ENCODE data around the gene EMC10. TPM values are rescaled to one million over a fixed set of nuclear protein-coding genes. Genes with fewer than 3 reads are reported as not detected.

The EMC10 gene
- total RNA-seq, 1 donor from 2014 or later, result 123 TPM

GRCh38 chr19:50511069-50511822 is 34.9 kb downstream of the EMC10 start, which contains the start of gene JOSD2:
Gene JOSD2, minus strand, starts transcription at chr19:50511191. Its CDS starts 760 bp downstream, at chr19:50510431.
- DNase-seq (ENCODE audit: low read depth), result peak; percentile 83
- TF ChIP-seq, protein P1, sequence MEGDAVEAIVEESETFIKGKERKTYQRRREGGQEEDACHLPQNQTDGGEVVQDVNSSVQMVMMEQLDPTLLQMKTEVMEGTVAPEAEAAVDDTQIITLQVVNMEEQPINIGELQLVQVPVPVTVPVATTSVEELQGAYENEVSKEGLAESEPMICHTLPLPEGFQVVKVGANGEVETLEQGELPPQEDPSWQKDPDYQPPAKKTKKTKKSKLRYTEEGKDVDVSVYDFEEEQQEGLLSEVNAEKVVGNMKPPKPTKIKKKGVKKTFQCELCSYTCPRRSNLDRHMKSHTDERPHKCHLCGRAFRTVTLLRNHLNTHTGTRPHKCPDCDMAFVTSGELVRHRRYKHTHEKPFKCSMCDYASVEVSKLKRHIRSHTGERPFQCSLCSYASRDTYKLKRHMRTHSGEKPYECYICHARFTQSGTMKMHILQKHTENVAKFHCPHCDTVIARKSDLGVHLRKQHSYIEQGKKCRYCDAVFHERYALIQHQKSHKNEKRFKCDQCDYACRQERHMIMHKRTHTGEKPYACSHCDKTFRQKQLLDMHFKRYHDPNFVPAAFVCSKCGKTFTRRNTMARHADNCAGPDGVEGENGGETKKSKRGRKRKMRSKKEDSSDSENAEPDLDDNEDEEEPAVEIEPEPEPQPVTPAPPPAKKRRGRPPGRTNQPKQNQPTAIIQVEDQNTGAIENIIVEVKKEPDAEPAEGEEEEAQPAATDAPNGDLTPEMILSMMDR (conservative IDR thresholded peaks at IDR 0.05; ENCODE audit: low read depth, low read length), result no peak
- H3K4me3 ChIP-seq (ENCODE audit: low read depth, low read length), result peak within 1 kb of the TSS; percentile 97

- no peak for DNase-seq (ENCODE audit: low read depth)
- TF ChIP-seq, protein P1 (conservative IDR thresholded peaks at IDR 0.05; ENCODE audit: low read depth, low read length), result no peak
- H3K4me3 ChIP-seq (ENCODE audit: low read depth, low read length), result peak overlapping the region; percentile 97
Measured at GRCh38 chr19:50512112-50512998, 36.0 kb downstream of the EMC10 start.

GRCh38 chr19:50512999-50513745 is 36.9 kb downstream of the EMC10 start:
- no peak for DNase-seq (ENCODE audit: low read depth)
- TF ChIP-seq, protein P1 (conservative IDR thresholded peaks at IDR 0.05; ENCODE audit: low read depth, low read length), result no peak
- no peak overlapping the region for H3K4me3 ChIP-seq (ENCODE audit: low read depth, low read length)

GRCh38 chr19:50513746-50514345 is 37.5 kb downstream of the EMC10 start, which contains the start of gene ASPDH:
Gene ASPDH, minus strand, starts transcription at chr19:50513913. Its CDS starts 90 bp downstream, at chr19:50513823.
- TF ChIP-seq, protein P1 (conservative IDR thresholded peaks at IDR 0.05; ENCODE audit: low read depth, low read length), result no peak
- DNase-seq (ENCODE audit: low read depth), result no peak
- H3K4me3 ChIP-seq (ENCODE audit: low read depth, low read length), result no peak within 1 kb of the TSS

DNA sequence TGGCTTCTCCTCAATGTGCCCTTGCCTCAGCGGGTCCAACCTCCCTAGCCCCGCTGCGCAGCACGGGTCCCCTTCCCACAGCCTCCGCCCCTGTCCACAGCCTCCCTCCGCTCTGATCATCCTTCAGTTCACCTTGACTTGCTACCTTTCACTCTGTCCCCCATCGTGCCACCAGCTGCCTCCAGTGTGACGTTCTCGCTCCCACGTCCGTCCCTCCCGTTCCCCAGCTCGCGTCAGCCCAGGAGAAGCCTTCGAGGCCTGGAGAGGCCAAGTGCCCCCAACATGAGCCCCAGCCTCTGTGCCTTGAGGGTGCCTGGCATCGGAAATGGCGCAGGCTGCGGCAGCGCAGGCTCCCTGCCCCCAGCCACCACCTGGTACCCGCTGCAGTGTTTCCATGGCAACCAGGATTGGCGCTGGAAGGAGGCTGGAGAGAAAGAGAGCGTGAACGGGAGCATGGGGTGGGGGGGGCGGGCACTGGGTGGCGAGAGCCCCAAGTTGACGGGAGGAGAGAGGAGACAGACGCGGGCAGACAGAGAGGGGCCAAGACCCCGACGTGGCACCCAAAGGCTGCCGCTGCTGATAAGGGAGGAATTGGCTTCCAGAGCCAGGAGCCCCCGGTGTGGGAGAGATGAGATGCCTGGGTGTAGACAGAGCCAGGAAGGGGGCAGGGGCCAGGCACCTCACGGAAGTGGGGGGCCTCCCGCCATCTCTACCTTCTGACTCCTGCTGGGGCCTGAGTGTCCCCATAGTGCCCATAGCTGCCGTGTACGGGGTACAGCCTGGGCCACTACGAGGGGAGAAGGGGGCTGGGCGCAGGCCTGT is 38.2 kb downstream of the EMC10 start:
- TF ChIP-seq, protein P1 (conservative IDR thresholded peaks at IDR 0.05; ENCODE audit: low read depth, low read length), result no peak
- H3K4me3 ChIP-seq (ENCODE audit: low read depth, low read length), result no peak overlapping the region
- no peak for DNase-seq (ENCODE audit: low read depth)
